ENCODE measurements around the gene TPRA1. TPM values are rescaled to one million over a fixed set of nuclear protein-coding genes. Genes with fewer than 3 reads are reported as not detected.
"Not testable (repeated sequence)": the region's sequence is repeated elsewhere in the genome, so short reads cannot be mapped to it uniquely, and the experiment has no call there.

TPRA1 gene
- total and polyA plus RNA-seq, 8 donors = 10.1 to 46.4 (median 19.6) TPM

GRCh38 chr3:127531821-127532220 lies 58.7 kb downstream of the TPRA1 start:
- Histone ChIP-seq H3K4me1 (peaks cover 0 to 10% (median 0%) of the 10 kb centered on the region in 4 donors), H3K27me3 (peaks cover 0 to 5% (median 0%) of the 10 kb centered on the region in 3 donors), H3K36me3 (no peaks in the 10 kb centered on the region), H3K9me3 (peaks cover 0 to 4% (median 0%) of the 10 kb centered on the region in 4 donors), H3K4me3 (no peak overlapping the region), H3K27ac (no peak overlapping the region)
- DNase-seq = no peak
- TF ChIP-seq CTCF (IDR thresholded peaks at IDR 0.05) (no peak), POLR2A (IDR thresholded peaks at IDR 0.05) (no peak), EP300 (IDR thresholded peaks at IDR 0.05) (no peak), POLR2AphosphoS5 (IDR thresholded peaks at IDR 0.05) (no peak)
- WGBS, 5 donors = 85 to 94% (median 90%) methylated on average over 2 of the region's 2 CpGs
- intact Hi-C loops (cut with DNase I; ENCODE audit: low total_unique reads) = no loop called here

- H3K9me3 ChIP-seq; H3K4me3 ChIP-seq; H3K4me1 ChIP-seq; intact Hi-C loops (cut with DNase I; ENCODE audit: low total_unique reads); H3K36me3 ChIP-seq; DNase-seq; H3K27ac ChIP-seq: not testable (repeated sequence)
- H3K27me3 ChIP-seq = peaks cover 0 to 14% (median 0%) of the 10 kb centered on the region in 3 donors
- WGBS, 5 donors = 89 to 97% (median 92%) methylated on average over 7 of the region's 7 CpGs
These were observed 59.7 kb downstream of the TPRA1 start for GRCh38 chr3:127530863-127531262.

- peaks cover 0 to 4% (median 0%) of the 10 kb centered on the region in 4 donors for H3K9me3 ChIP-seq
- no peaks in the 10 kb centered on the region for H3K36me3 ChIP-seq
- intact Hi-C loops (cut with DNase I; ENCODE audit: low total_unique reads) = no loop called here
- no peak for DNase-seq
- TF ChIP-seq POLR2A (IDR thresholded peaks at IDR 0.05) = no peak
- TF ChIP-seq CTCF (IDR thresholded peaks at IDR 0.05) = no peak
- no peak for TF ChIP-seq POLR2AphosphoS5 (IDR thresholded peaks at IDR 0.05)
- TF ChIP-seq EP300 (IDR thresholded peaks at IDR 0.05) = no peak
- 74 to 84% (median 84%) methylated on average over 9 of the region's 9 CpGs for WGBS, 5 donors
- no peak overlapping the region for H3K4me3 ChIP-seq
- H3K4me1 ChIP-seq = no peaks in the 10 kb centered on the region
- H3K27me3 ChIP-seq = peaks cover 0 to 22% (median 0%) of the 10 kb centered on the region in 3 donors
- H3K27ac ChIP-seq = no peak overlapping the region
These were observed 61.0 kb downstream of the TPRA1 start for GRCh38 chr3:127529346-127530188.

GRCh38 chr3:127525373-127525772 lies 65.2 kb downstream of the TPRA1 start:
- Histone ChIP-seq H3K27ac (no peak overlapping the region), H3K36me3 (no peaks in the 10 kb centered on the region), H3K4me3 (no peak overlapping the region), H3K9me3 (peaks cover 0 to 4% (median 0%) of the 10 kb centered on the region in 4 donors), H3K27me3 (peaks cover 0 to 26% (median 0%) of the 10 kb centered on the region in 3 donors), H3K4me1 (no peaks in the 10 kb centered on the region)
- no peak for DNase-seq
- intact Hi-C loops (cut with DNase I; ENCODE audit: low total_unique reads) = no loop called here
- TF ChIP-seq EP300 (IDR thresholded peaks at IDR 0.05) = no peak
- TF ChIP-seq CTCF (IDR thresholded peaks at IDR 0.05) = no peak
- no peak for TF ChIP-seq POLR2A (IDR thresholded peaks at IDR 0.05)
- TF ChIP-seq POLR2AphosphoS5 (IDR thresholded peaks at IDR 0.05) = no peak
- WGBS, 5 donors = 61 to 67% (median 64%) methylated on average over 10 to 11 of the region's 11 CpGs
